ENCODE data around the gene DHRSX. TPM values are rescaled to one million over a fixed set of nuclear protein-coding genes. Genes with fewer than 3 reads are reported as not detected.

Gene DHRSX
- total RNA-seq, 2 donors from 2014 or later: 19.9 to 21.9 TPM

DNA sequence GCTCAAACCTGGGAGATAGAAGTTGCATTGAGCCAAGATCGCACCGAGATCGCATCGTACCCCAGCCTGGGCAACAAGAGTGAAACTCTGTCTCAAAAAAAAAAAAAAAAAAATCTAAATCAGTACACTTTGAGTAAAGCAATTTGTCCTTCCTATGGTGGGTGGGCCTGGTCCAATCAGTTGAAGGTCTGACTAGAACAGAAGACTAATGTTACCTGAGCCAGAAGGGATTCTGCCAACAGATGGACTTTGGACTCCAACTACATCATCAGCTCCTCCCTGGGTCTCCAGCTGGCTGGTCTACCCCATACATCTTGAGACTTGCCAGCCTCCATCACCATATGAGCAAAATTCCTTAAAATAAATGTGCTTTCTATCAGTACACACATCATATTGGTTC is 155.2 kb downstream of the DHRSX start:
- Histone ChIP-seq H3K36me3 (no peaks in the 10 kb centered on the region), H3K4me3 (no peak overlapping the region), H3K9me3 (no peaks in the 10 kb centered on the region), H3K27ac (no peak overlapping the region), H3K4me1 (peaks cover 0 to 11% of the 10 kb centered on the region in 2 donors), H3K27me3 (no peaks in the 10 kb centered on the region)
- TF ChIP-seq, protein P1, sequence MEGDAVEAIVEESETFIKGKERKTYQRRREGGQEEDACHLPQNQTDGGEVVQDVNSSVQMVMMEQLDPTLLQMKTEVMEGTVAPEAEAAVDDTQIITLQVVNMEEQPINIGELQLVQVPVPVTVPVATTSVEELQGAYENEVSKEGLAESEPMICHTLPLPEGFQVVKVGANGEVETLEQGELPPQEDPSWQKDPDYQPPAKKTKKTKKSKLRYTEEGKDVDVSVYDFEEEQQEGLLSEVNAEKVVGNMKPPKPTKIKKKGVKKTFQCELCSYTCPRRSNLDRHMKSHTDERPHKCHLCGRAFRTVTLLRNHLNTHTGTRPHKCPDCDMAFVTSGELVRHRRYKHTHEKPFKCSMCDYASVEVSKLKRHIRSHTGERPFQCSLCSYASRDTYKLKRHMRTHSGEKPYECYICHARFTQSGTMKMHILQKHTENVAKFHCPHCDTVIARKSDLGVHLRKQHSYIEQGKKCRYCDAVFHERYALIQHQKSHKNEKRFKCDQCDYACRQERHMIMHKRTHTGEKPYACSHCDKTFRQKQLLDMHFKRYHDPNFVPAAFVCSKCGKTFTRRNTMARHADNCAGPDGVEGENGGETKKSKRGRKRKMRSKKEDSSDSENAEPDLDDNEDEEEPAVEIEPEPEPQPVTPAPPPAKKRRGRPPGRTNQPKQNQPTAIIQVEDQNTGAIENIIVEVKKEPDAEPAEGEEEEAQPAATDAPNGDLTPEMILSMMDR (IDR thresholded peaks at IDR 0.05): no peak
- DNase-seq (ENCODE audit: low spot score): no peak

DNA sequence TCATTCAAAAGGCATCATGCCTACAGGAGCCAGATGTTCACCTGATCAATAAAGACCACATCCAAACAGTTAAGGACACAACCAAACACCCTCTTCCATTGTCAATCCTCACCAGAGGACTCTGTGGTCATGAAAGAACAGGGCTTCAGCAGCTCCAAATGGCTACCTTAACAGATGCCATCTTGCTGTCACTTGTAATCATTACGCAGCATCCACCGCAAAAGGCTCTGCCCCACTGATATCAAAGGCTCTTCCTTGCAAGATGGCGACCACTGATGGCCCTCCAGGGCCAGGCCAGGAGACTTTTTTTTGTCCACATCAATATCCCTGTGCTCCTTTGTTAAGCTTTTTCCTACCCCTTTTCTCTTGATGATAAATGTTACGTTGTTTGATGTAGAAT is 157.4 kb downstream of the DHRSX start:
- peaks cover 0 to 11% of the 10 kb centered on the region in 2 donors for H3K4me1 ChIP-seq
- TF ChIP-seq, protein P1 (IDR thresholded peaks at IDR 0.05): no peak
- no peak overlapping the region for H3K4me3 ChIP-seq
- peak overlapping the region; percentile 82 to 94 for H3K27ac ChIP-seq
- no peaks in the 10 kb centered on the region for H3K36me3 ChIP-seq
- H3K9me3 ChIP-seq: no peaks in the 10 kb centered on the region
- H3K27me3 ChIP-seq: no peaks in the 10 kb centered on the region
- DNase-seq (ENCODE audit: low spot score): no peak

- H3K27ac ChIP-seq: peak overlapping the region; percentile 82 to 94
Observed at GRCh38 chrX:2342874-2343273, 157.9 kb downstream of the DHRSX start.

DNA sequence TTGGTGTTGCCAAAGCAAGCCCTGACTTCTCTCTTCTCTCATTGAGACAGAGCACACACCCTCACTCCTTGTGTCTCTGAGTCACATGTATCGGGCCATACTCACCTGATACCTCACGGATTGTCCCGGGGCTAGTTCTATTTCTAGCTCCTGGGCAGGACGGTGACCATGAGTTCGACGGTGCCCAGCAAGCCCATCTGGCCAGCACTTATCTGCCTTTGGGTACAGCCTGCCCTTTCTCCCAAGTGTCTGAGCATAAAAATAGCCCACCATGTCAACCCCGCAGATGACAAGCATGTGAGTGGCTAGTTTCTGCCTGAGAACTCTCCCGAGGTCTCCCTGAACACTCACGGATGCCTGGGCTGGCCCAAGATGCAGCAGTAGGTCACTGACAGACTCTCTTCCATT is 158.5 kb downstream of the DHRSX start:
- no peak overlapping the region for H3K4me3 ChIP-seq
- no peaks in the 10 kb centered on the region for H3K9me3 ChIP-seq
- no peaks in the 10 kb centered on the region for H3K27me3 ChIP-seq
- TF ChIP-seq, protein P1 (IDR thresholded peaks at IDR 0.05): no peak
- peak overlapping the region; percentile 85 to 94 for H3K27ac ChIP-seq
- peak; percentile 73 for DNase-seq (ENCODE audit: low spot score)
- no peaks in the 10 kb centered on the region for H3K36me3 ChIP-seq
- H3K4me1 ChIP-seq: peaks cover 0 to 11% of the 10 kb centered on the region in 2 donors

More at GRCh38 chrX:2342874-2343273, 157.9 kb downstream of the DHRSX start:
- H3K36me3 ChIP-seq: no peaks in the 10 kb centered on the region
- H3K27me3 ChIP-seq: no peaks in the 10 kb centered on the region
- H3K4me1 ChIP-seq: peaks cover 0 to 11% of the 10 kb centered on the region in 2 donors
- DNase-seq (ENCODE audit: low spot score): no peak
- TF ChIP-seq, protein P1 (IDR thresholded peaks at IDR 0.05): no peak
- H3K9me3 ChIP-seq: no peaks in the 10 kb centered on the region
- H3K4me3 ChIP-seq: no peak overlapping the region

GRCh38 chrX:2340991-2341390 is 159.8 kb downstream of the DHRSX start:
- peak overlapping the region; percentile 85 to 94 for H3K27ac ChIP-seq
- H3K9me3 ChIP-seq: no peaks in the 10 kb centered on the region
- H3K4me1 ChIP-seq: peaks cover 0 to 11% of the 10 kb centered on the region in 2 donors
- no peak for DNase-seq (ENCODE audit: low spot score)
- H3K27me3 ChIP-seq: no peaks in the 10 kb centered on the region
- TF ChIP-seq, protein P1 (IDR thresholded peaks at IDR 0.05): no peak
- H3K36me3 ChIP-seq: no peaks in the 10 kb centered on the region
- no peak overlapping the region for H3K4me3 ChIP-seq

DNA sequence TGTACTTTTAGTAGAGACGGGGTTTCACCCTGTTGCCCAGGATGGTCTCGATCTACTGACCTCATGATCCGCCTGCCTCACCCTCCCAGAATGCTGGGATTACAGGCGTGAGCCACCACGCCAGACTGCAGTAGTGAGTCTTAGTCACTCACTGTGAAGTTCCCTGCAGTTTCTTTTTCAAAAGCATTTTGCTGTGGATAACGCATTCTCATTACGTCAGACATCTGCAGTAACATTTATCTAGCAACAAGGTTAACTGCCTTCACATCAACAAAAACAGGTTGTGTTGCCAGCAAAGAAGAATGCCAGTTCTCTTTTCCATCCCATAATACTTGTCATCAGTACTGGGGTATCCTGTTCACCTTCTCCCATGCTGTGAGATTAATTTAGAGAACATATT is 164.6 kb downstream of the DHRSX start:
- Histone ChIP-seq H3K4me1 (no peaks in the 10 kb centered on the region), H3K27ac (no peak overlapping the region), H3K27me3 (no peaks in the 10 kb centered on the region), H3K4me3 (no peak overlapping the region), H3K36me3 (no peaks in the 10 kb centered on the region), H3K9me3 (no peaks in the 10 kb centered on the region)
- DNase-seq (ENCODE audit: low spot score): no peak
- TF ChIP-seq, protein P1 (IDR thresholded peaks at IDR 0.05): no peak

All from right atrium auricular region (tissue), 2 donors.